HG03280 (cell line): Measurements from ENCODE around the gene AGTRAP.

Source experiments
- ATAC-seq: cut with Tn5 transposase; IDR thresholded peaks from one replicate; pipeline ENCODE4 v1.9.1; 2021; ENCODE audit warnings: mild to moderate bottlenecking, moderate library complexity; ENCODE audit not compliant: unreplicated experiment

Gene AGTRAP

DNA sequence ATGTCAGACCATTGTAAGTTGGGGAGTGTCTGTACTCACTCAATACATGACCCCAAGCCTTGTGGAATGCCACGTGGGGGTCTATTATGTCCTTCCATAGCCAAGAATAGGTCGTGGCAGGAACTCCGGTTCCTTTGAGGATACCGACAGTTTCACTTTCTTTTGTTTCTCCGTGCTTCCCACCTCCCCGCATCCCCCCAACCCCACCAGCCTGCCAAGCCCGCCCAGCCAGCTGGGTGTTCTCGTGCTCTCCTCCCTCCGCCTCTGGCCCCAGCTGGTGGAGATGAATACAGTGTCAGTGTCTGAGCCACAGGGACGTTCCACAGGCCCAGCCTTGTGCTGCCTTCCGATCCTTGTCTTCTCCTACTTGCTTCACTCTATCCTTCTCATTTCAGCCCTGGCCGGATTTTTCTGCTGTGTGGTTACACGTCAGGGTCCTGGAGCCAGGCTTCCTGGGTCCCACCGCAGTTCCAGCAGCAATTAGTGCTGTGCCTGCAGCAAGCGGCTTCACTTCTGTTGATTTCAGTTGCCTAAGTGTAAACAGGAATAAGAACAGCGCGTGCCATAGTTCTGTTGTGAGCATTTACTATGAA lies 4.1 kb upstream of the AGTRAP start:
- ATAC-seq, result no peak

DNA sequence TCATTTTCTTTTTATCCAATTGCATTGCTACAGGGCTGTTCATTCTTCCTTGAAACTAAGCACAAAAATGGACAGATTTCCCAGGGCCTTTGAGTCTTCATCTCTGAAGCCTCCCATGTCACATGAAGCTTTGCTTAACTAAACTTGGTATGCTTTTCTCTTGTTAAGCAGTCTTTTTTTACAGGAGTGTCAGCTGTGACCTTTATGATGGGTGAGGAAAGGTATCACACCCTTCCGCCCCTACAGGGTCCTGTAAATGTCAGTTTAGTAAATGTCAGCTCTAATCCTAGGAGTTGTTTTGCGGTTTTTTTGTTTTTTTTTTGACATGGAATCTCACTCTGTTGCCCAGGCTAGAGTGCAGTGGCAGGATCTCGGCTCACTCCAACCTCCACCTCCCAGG lies 2.6 kb upstream of the AGTRAP start:
- ATAC-seq, result no peak

- no peak for ATAC-seq
Measured at GRCh38 chr1:11735531-11735853, 444 bp upstream of the AGTRAP start.

DNA sequence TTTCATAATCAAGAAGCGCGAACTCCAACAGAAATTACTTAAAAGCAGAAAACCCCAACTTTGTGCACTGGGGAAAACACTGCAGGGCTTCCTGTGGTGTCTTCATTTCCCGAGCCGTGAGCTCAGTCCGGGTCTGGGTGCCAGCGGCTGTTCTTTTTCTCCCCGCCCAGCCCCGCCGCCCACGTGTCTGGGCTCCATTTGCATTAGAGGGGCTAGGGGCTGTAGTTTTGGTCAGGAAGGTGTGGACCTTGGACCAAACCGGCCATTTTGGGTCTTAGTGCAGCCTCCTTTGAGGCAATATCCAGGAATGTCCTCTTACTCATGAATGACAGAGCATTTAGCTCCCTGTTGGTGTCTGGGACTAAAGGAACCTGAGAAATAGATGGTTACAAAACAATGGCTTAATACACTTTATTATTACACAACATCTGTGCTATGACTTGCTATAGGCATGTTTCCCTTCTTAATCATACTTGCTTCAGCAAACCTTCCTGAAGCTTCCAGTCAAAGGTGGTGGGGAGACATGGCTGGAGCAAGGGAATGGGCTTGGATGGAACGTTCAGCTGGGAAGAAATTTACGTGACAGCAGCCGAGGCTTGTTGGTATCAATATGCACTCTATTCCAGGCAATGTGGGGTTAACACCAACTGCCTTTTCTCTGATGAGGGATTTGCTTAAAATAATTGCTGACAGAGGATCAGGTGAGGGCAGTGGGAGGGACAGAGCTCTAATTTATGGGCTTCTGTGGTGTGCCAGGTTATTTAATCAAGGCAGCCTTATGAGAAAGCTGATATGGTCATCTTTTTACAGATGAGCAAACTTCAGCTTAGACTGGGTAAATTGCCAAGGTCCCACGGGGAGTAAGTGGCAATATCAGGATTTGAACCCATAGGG lies 1.1 kb downstream of the AGTRAP start:
- ATAC-seq, result peak; percentile 20

- ATAC-seq, result no peak
Measured at GRCh38 chr1:11738096-11738495, 2.2 kb downstream of the AGTRAP start.

DNA sequence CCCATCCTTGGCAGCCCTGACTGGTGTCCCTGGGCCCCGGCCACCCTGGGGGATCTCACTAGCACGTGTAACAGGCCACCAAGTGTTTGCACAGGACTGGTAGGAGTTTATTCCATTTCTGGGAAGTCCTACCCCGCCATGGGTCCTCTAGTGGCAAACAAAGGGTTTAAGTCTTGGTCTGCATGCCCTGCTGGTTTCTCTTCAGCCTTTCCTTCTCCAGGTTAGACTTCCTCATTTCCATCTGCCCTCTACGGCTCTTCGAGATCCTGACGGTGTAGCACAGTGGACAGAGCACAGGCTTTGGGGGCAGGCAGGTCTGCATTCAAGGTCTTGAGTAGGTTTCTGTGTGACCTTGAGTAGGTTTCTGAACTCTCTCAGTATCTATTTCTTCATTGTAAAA lies 2.8 kb downstream of the AGTRAP start:
- ATAC-seq, result no peak

DNA sequence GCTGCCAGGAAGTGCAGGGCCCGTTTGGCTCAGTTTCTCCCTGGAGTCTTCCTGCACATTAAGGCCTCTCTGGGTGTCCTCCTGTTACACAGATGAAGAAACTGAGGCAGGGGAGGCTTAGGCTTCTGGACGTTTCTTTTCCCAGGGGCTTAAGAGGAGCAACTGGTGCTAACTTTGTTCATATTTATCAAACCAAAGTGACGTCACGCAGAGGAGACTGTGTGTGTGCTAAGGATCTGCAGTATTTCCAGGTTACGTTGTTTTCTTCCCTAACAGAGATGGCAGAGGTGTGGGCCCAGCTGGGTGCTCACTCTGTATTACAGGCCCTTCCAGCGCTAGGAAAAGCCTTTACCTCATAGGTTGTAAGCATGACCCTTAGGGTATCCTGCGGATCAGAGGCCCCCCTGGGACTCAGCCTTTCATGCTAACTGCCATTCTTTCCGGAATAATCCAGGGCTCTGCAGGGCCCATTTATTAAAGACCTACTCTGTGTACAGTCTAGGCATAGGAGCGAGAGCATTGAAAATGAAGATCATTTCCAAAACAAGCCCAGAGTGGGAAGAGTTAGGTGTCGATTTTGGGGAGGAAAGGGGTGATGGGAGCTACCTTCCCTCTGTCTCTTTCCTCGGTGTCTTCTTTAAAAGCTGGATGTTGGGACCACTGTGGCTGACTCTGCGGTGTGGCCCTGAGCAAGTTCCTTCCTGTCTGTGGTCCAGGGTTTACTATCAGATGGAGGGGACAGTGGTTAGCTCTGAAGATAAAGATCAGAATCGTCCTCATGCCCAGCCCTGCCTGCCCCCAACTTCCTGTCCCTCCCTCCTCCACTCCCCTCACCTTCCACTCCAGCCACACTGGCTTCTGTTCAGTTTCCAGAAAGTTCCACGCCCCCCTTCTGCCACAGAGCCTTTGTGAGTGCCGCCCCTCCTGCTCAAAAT lies 4.6 kb downstream of the AGTRAP start:
- no peak for ATAC-seq

DNA sequence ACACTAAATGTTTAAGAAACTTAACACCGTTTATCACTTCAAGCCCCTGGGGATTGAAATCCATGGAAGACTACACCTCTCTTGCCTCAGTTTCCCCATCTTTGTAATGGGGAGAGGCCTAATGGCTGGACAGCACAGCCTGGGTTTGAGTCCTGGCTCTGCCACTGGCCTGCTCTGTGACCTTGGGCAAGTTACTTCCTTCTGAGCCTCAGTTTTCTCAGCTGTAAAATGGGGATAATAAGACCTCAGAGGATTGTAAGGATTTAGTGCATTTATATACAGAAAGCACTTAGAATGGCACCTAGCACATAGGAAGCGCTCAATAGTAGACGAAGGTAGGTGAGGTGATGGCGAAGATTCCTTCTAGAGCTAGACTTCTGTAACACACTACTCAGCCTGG lies 5.5 kb downstream of the AGTRAP start:
- ATAC-seq, result no peak

DNA sequence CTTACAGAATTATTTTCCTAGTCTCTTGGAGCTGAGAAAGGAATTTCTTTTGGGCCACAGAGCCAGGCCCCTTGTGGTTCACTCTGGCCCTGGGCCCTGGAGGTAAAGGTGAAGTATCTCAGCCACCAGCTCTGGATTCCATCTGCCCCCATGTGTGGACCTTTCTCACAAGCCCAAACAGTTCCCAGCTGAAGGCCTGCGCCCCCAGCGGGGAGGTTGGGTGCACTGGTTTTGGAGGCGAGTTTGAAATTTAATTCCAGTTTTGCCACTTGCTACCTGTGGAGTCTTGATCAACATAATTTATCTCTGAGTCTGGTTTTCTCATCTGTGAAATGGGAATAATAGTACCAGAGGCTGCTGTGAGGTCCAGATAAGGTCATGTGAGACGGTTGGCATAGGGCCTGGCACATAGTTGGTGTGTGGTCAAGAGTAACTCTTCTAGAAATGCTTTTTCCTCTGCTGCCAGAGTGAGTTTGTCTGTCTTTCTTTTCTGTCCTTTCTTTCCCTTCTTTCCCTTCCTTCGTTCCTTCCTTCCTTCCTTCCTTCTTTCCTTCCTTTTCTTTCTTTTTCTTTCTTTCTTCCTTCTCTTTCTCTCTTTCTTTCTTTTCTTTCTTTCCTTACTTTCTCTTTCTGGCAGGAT lies 6.1 kb downstream of the AGTRAP start:
- no peak for ATAC-seq

GRCh38 chr1:11744287-11744686 lies 8.4 kb downstream of the AGTRAP start:
- no peak for ATAC-seq

DNA sequence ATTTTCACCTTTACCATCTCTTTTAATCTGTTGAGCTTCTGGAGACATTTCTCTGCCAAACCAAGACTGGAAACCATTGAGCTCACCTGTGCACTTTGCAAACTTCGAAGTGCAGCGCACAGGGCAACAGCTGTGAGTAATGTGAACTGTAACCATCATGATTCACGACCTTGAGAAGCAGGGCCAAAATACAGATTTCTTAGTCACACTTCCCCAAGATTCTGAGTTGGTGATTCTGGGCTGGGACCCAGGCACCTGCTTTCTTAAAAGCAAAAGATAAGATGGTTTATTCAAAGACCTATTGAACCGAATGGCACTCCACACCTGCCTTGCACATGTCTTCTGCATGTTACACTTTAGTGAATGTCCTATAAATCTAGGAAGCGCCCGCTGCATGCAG lies 10.2 kb downstream of the AGTRAP start:
- no peak for ATAC-seq

DNA sequence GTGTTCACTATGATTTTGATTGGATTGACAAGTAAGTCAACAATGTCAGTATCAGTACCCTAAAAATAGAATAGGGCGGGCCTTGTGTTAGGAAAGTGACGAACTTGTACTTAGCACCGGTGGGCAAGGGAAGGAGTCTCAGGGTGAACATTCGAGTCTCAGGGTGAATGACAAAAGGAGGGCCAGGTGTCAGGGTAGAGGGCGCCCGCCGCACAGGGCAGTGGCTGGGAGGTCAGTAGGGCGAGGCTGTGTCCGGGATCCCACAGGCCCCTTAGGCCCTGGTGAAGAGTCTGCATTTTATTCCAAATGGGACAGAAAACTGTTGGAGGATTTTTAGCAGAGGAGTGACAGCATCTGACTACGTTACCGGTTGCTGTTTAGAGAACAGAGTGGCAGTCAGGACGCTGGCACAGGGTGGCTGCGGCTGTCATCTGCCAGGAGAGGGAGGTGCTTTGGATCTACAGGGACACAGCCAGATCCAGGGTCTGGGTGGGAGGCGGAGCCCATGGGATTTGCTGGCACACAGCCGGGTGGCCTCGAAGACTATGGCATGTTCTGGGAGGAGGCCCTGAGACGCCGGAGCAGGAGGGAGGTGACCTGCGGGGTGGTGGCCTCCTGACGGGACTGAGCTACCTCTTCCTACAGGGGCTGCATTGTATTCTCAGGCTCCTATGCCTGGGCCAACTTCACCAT lies 11.0 kb downstream of the AGTRAP start:
- no peak for ATAC-seq

- no peak for ATAC-seq
Measured at GRCh38 chr1:11748294-11749202, 12.6 kb downstream of the AGTRAP start.

- no peak for ATAC-seq
Measured at GRCh38 chr1:11749203-11749689, 13.3 kb downstream of the AGTRAP start.

- no peak for ATAC-seq
Measured at GRCh38 chr1:11749996-11750395, 14.1 kb downstream of the AGTRAP start.

GRCh38 chr1:11751087-11751486 lies 15.2 kb downstream of the AGTRAP start:
- ATAC-seq, result no peak

DNA sequence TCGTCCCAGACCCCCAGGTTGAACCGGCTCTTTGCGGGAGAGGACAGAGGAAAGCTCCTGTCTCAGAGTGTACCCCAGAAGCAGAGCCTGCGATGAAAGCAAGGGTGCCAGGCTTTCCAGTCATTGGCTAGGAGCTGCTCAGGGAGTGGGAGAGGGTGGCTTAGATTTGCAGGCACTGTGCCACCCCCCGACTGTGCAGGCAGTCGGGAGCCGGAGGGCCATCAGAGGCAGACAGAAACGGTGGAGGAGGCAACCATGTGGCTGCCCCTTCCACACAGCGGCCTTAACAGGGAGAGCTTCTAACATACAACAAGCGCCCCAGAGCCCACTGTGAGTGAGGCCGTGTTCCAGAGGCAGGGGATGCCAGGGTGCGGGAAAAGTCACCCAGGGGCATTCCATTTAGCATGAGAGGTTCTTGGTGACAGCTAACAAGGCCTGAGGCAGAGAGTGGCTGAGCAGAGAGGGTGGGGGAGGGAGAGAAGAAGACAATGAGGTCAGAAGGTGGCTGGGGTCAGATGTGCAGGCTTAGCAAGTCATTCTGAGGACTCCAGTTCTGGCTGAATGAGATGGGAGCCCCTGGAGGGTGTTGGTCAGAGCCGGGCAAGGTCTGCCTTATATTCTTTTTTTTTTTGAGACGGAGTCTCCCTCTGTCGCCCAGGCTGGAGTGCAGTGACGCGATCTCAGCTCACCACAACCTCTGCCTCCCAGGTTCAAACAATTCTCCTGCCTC lies 16.6 kb downstream of the AGTRAP start:
- ATAC-seq, result no peak

DNA sequence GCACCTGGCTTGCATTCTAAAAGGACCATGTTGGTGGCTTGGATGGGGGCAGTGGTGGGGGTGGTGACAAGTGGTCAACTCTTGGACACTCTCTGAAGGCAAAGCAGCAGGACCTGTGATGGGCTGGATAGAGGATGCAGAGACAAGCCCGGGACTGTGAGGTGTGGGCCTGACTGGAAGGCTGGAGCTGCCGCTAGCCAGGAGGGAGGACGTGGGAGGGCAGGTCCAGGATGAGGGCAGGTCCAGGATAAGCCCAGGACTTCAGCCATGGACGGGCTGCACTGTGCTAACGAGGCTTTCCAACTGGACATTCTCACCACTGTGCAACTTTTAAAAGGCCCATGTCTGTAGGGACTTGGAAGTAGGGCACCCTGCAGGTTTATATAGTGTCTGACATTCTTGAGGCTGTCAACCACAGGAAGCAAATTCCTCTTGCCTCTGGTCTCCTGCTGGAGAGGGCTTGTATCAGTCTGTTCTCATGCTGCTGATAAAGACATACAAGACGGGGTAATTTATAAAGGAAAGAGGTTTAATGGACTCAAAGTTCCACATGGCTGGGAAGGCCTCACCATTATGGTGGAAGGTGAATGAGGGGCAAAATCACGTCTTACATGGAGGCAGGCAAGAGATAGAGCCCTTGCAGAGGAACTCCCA lies 17.7 kb downstream of the AGTRAP start:
- ATAC-seq, result no peak
